Amniotic epithelial cell (primary cell): Measurements from ENCODE around the gene LNPEP.
A peak's percentile ranks its signal among the peaks of the same experiment; 100 is the strongest.

Experiments
- DNase-seq: peaks from one replicate; pipeline ENCODE4 v3.0.0-alpha.2; 2010; ENCODE audit warnings: low read depth

Gene LNPEP

GRCh38 chr5:96961053-96961452 is 25.2 kb downstream of the LNPEP start:
- DNase-seq: no peak

- DNase-seq: no peak
Measured at GRCh38 chr5:96962540-96962991, 26.7 kb downstream of the LNPEP start.

GRCh38 chr5:96963267-96963666 is 27.4 kb downstream of the LNPEP start:
- peak; percentile 40 for DNase-seq

GRCh38 chr5:96966801-96967200 is 30.9 kb downstream of the LNPEP start:
- no peak for DNase-seq

GRCh38 chr5:96967400-96967799 is 31.5 kb downstream of the LNPEP start:
- DNase-seq: no peak

GRCh38 chr5:96968074-96968473 is 32.2 kb downstream of the LNPEP start:
- DNase-seq: peak; percentile 49

GRCh38 chr5:96968614-96969013 is 32.7 kb downstream of the LNPEP start:
- DNase-seq: no peak

GRCh38 chr5:96969366-96969765 is 33.5 kb downstream of the LNPEP start:
- DNase-seq: no peak

GRCh38 chr5:96972599-96973334 is 36.9 kb downstream of the LNPEP start:
- DNase-seq: no peak

GRCh38 chr5:96973532-96974401 is 37.9 kb downstream of the LNPEP start:
- DNase-seq: no peak

GRCh38 chr5:96975656-96976055 is 39.8 kb downstream of the LNPEP start:
- no peak for DNase-seq

GRCh38 chr5:96977228-96977627 is 41.3 kb downstream of the LNPEP start:
- DNase-seq: no peak

GRCh38 chr5:96978812-96979449 is 43.1 kb downstream of the LNPEP start:
- peak; percentile 70 for DNase-seq

- DNase-seq: peak; percentile 59
Measured at GRCh38 chr5:96984506-96985192, 48.8 kb downstream of the LNPEP start.

- DNase-seq: peak; percentile 45
Measured at GRCh38 chr5:96986450-96986849, 50.6 kb downstream of the LNPEP start.

GRCh38 chr5:96990102-96990501 is 54.2 kb downstream of the LNPEP start:
- no peak for DNase-seq

GRCh38 chr5:96991708-96992107 is 55.8 kb downstream of the LNPEP start:
- no peak for DNase-seq

- no peak for DNase-seq
Measured at GRCh38 chr5:96993760-96994159, 57.9 kb downstream of the LNPEP start.

- DNase-seq: no peak
Measured at GRCh38 chr5:96994493-96994892, 58.6 kb downstream of the LNPEP start.

- no peak for DNase-seq
Measured at GRCh38 chr5:96995419-96995818, 59.5 kb downstream of the LNPEP start.

GRCh38 chr5:96997265-96997859 is 61.5 kb downstream of the LNPEP start:
- peak; percentile 66 for DNase-seq

GRCh38 chr5:96999856-97000255 is 64.0 kb downstream of the LNPEP start:
- DNase-seq: no peak
